22Rv1 (cell line): ENCODE measurements around the gene PARD3.

Experiments
- ZFX ChIP-seq: fragments of 450-650 bp; IDR thresholded peaks from 2 replicates; pipeline ENCODE4 v1.6.1; 2017; ENCODE audit warnings: antibody characterized with exemption, borderline replicate concordance
- TF ChIP-seq, protein P1 (sequence below): fragments of 450-650 bp; IDR thresholded peaks from 2 replicates; pipeline ENCODE4 v1.5.1; 2017; ENCODE audit warnings: mild to moderate bottlenecking

DNA sequence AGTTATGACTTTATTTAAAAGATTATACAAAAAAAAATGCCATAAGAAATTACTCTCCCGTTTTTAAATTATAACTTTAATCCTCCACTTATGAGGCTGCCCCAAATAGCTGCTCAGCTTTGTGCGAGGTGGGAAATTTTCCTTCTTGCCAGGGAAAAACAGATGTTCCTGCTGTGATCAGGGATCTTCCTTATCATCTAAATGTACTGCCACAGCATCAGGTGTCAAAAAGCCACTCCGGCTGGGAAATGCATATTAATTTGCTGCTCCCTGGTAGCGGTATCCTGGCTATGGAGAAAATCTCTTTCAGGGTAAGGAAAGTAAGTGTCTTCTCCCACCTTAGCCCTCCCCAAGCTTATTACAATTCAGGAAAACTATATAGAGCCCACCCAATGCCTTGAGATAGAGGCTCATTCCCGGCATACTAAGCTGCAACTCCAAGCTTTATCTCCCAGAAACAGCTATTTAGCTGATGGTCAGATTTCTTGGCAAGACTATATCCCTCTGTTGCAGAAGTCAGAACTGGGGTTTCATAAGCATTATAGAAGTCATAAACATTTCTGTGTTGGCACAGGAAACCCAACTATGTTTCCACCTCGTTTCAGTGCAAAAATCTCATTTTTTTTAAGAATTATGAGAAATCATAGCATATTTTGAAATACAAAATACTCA lies 360.4 kb downstream of the PARD3 start:
- TF ChIP-seq, protein P1, sequence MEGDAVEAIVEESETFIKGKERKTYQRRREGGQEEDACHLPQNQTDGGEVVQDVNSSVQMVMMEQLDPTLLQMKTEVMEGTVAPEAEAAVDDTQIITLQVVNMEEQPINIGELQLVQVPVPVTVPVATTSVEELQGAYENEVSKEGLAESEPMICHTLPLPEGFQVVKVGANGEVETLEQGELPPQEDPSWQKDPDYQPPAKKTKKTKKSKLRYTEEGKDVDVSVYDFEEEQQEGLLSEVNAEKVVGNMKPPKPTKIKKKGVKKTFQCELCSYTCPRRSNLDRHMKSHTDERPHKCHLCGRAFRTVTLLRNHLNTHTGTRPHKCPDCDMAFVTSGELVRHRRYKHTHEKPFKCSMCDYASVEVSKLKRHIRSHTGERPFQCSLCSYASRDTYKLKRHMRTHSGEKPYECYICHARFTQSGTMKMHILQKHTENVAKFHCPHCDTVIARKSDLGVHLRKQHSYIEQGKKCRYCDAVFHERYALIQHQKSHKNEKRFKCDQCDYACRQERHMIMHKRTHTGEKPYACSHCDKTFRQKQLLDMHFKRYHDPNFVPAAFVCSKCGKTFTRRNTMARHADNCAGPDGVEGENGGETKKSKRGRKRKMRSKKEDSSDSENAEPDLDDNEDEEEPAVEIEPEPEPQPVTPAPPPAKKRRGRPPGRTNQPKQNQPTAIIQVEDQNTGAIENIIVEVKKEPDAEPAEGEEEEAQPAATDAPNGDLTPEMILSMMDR: no peak
- TF ChIP-seq ZFX: no peak
